Central memory CD4-positive, alpha-beta T cell (primary cell): ENCODE measurements around the gene R3HDM4.
"Not testable (repeated sequence)": the region's sequence is repeated elsewhere in the genome, so short reads cannot be mapped to it uniquely, and the experiment has no call there.

ENCODE experiments used
- DNase-seq: peaks from one replicate; pipeline ENCODE4 v3.0.0; 2022

R3HDM4 gene

DNA sequence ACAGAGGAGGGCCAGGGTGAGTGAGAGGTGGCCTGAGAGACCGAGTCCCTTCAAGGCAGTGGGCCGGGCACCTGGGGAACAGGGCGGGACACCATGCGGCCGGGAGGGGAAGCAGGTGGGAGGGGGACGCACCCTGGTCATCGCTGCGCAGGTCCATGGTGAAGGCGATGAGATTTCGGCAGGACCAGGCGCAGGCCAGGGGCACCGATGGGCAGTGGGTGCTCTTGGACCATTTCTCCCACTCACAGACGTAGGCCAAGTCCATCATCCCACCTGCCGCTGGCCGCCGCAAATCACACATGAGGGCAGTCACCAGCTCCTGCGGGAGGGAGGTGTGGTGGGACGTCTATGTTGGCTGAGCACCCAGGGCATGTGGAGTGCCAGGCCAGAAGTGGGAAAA, 22.2 kb downstream of the R3HDM4 start:
- no peak for DNase-seq

DNA sequence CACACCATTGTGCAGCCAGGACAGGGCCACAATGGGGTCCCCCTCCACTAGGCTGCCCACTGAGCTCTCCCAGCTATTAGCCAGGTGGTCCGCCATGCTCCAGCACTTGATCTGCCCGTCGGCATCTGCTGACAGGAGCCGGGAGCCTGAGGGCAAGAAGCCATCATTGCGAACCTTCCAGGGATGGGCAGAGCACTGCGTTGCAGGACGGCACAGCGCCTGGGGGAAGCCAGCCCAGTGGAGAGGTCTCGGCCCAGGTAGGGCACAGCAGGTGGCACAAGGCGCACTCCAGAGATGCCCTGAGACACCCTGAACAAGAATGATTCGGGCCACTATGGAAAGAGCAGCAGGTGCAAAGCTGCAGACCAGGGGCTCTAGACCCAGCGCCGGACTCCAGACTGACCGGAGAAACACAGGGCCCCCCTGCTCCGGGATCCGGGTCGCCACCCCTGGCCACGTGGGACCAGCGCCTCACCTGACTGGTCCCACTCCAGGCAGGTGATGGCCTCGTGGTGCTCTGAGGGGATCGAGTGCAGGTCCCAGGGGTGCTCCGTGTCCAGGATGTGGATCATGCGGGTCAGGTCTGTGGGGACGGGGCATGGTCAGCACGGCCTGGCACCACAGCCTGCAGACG, 23.2 kb downstream of the R3HDM4 start:
- DNase-seq: no peak

DNA sequence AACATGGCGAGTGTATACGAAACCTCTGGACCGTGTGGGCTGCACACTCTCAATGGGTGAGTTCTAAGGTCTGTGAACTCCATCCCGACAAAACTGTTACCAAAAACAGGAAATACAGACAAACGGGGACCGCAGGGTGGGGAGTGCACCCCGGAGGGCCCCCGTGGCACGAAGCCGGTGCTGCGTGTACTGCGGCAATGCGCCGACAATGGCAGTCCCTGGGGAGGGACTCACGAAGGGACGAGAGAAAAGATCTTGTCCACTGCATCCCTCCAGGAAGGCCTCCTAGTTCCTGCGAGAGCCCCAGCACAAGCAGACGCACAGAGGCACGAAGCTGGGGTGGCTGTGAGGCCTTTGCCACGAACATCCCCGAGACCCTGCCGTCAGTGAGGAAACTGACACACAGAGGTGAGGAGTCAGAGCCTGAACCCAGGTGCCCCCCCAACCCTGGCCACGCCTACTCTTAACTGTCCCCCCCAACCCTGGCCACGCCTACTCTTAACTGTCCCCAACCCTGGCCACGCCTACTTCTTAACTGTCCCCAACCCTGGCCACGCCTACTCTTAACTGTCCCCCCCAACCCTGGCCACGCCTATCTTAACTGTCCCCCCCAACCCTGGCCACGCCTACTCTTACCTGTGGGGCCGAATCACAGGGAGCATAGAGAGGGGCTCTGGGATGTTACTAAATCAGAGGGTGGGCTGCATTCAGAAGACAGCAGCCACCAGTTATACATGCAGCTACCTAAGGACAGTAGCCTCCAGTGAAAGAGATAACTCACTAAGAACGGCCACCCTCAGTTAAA, 24.2 kb downstream of the R3HDM4 start:
- no peak for DNase-seq

DNA sequence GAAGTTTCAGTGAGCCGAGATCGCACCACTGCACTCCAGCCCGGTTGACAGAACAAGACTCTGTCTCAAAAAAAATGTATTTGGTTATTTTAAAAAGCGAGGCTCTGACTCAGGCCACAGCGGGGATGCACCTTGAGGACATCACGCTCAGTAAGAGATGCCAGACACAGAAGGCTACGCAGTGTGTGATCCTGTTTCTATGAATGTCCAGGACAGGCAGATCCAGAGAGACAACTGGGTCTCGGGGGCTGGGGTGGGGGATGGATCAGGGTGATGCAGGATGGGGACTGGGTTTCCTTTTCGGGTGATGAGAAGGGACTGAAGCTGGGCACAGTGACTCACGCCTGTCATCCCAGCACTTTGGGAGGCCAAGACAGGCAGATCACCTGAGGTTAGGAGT, 25.4 kb downstream of the R3HDM4 start:
- no peak for DNase-seq

DNA sequence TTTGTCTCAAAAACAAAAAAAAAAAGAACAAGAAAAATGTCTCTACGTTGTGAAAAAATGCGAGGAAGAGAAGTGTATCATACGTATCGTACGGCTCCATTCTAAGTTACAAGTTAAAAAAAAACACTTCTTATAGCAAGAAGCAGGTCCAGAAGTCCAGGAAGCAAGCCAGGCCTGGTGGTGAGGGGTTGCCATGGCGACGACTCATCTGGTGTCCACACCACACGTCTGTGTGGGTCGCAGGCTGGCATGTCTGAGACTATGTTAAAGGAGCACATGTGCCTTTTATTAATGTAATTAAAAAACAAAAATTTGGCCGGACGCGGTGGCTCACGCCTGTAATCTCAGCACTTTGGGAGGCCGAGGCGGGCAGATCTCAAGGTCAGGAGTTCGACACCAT, 25.9 kb downstream of the R3HDM4 start:
- DNase-seq: no peak

DNA sequence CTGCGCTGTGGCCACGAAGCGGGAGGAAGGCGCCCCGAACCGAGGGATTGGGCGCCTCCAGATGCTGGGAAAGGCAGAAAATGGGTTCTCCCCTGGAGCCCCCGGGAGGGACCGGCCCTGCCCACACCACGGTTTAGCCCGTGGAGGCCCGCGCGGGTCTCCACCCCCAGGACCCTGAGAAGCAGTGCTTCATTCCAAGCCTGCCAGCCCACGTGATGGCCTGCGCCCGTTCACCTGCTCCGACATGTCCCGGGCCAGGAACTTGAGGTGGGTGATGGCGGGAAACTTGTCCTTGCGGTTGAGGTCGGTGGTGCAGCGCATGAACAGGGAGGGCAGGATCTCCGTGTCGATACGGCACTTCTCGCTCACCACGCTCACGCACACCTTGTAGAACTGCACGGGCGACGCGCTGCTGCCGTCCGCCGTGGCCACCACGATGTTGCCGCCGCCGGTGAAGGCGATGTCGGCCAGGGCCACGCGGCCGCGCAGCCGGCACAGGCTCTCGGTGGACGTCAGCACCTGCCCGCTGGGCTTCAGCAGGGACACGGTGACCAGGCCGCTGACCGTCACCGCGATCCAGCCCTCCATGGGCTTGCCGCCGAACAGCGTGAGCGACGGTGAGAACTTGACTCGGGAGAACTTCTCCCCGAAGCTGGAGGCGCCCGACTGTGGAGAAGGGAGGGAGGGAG, 27.3 kb downstream of the R3HDM4 start:
- DNase-seq: no peak

DNA sequence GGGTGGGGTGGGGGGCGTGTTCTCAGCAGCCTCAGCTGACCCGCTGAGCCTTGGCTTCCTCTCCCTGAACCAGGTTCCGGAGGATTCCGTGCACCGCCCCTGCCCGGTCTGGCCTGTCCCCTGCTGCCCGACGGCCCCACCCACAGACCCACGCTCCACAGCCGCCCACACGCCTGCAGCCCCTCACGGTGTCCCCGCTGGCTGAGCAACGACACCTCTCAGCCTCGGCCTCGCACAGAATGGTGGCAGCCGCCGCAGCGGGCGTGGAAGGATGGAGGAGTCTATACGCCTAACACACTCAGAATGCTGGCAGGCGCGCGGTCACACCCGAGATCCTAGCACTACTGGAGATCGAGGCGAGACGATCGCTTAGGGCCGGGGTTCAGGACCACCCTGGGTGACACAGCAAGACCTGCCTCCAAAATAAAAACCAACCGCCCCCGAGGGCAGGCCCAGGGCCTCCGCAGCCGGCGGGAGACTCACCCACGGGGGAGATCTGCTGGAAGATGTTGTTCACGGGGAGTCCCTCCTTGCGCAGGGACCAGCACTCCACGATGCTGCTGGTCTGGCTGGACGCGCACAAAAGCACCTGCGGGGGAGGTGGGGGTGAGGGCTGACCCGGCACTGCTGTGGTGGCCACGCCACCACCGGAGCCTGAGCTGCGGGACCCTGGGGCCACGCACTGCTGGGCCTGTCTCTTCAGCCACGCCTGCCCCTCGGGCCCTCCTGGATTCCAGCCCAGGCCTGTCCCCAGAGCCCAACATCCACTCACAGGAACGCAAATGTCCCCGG, 28.4 kb downstream of the R3HDM4 start:
- no peak for DNase-seq

DNA sequence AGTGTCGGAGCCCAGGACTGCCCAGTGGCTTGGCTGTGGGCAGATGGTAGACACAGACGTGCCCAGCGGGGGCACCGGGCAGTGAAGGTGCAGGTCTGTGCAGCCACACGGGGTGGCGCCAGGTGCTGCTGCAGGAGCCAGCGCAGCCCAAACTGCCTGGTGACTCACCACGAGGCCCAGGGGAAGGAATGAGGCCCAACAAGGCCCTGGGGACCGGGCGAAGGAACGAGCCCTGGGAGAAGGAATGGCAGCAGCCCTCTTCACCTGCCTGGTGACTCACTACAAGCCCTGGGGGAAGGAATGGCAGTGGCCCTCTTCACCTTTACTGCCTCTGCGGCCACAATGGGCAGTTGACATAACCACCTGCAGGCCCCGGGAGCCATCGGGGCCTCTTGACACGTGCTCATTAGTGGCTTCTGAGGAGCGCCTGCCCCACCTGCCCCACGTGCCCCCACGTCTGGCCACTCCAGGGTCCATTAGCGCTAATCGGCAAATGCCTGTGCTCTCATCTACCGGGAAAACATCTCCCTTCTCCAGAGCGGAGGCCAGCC, 29.3 kb downstream of the R3HDM4 start:
- DNase-seq: no peak

DNA sequence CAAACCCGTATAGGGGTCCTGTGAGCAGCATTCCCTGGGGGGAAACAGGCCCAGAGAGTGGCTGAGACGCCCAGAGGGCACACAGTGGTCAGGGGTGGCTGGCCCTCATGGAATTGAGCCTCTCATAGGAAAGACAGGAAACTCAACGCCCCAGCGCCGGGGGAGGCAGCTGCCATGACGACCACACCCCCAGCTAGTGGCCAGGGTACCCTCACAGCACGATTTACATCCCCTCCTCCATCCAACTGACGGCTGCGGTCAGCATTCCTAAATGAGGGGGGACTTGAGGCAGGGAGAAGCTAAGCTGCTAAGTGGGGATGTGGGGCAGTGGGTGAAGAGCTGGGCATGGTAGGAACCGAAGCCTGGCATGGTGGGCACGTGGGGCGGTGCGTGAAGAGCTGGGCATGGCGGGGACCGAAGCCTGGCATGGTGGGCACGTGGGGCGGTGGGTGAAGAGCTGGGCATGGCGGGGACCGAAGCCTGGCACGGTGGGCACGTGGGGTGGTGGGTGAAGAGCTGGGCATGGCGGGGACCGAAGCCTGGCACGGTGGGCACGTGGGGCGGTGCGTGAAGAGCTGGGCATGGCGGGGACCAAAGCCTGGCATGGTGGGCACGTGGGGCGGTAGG, 30.0 kb downstream of the R3HDM4 start:
- no peak for DNase-seq

DNA sequence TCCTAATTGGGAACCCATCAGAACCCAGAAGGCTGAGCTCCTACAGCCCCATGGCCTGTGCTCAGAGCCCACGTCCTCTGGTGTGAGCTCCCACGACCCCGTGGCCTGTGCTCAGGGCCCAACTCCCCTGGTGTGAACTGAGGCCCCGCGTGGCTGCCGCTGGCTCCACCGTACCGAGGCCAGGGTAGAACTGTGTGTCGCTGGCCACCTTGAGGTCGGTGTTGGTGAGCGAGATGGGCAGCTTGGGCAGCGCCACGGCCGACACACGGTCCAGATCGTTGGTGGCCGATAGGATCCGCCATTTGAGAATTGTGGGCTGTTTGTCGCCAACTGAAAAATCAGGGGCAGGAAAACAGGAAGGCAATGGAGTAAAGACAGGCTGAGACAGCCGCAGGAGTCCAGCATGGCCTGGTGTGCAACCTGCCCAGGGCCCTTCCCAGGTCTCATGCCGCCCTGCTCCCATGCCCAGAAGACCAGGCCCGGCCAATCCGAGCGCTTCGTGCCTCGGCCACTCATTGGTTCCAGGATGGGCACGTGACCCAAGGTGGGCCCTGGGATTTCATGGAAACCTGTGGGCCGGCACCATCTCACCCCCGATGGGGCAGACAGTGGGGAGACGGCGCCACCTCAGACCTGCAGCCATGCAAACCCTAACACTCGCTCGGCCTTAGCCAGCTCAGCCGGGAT, 31.5 kb downstream of the R3HDM4 start:
- no peak for DNase-seq

DNA sequence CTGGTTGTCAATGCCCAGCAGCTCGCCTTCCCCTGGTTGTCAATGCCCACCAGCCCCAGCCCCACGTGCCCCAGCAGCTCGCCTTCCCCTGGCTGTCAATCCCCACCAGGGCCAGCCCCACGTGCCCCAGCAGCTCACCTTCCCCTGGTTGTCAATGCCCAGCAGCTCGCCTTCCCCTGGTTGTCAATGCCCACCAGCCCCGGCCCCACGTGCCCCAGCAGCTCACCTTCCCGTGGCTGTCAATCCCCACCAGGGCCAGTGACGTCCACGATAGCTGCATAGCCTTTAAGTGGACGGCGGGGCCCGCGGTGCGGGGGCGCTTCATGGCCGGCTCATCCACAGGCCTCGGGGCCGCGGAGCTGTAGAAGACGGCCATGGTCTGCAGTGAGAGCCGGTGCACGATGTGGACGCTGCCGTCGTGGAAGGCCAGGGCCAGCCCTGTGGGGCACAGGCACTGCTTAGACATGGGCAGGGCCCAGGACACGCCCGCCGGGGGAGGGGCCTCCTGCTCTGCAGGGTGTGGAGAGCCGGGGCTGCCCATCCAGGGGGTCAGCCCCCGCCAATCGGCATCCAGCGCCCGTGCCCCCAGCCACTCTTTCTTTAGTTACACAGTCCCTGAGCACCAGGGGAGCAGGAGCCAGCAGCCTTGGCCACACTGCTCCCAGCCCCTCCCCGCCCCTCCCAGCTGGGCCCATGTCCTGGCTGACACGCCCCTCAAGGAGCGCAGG, 33.1 kb downstream of the R3HDM4 start:
- no peak for DNase-seq

DNA sequence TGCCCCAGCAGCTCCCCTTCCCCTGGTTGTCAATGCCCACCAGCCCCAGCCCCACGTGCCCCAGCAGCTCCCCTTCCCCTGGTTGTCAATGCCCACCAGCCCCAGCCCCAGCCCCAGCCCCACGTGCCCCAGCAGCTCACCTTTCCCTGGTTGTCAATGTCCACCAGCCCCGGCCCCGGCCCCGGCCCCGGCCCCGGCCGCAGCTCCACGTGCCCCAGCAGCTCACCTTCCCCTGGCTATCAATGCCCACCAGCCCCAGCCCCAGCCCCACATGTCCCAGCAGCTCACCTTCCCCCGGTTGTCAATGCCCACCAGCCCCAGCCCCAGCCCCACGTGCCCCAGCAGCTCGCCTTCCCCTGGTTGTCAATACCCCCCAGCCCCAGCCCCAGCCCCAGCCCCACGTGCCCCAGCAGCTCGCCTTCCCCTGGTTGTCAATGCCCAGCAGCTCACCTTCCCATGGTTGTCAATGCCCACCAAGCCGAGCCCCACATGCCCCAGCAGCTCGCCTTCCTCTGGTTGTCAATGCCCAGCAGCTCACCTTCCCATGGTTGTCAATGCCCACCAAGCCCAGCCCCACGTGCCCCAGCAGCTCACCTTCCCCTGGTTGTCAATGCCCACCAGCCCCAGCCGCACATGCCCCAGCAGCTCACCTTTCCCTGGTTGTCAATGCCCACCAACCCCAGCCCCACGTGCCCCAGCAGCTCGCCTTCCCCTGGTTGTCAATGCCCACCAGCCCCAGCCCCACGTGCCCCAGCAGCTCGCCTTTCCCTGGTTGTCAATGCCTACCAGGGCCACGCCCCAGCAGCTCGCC, 34.1 kb downstream of the R3HDM4 start:
- not testable (repeated sequence) for DNase-seq

DNA sequence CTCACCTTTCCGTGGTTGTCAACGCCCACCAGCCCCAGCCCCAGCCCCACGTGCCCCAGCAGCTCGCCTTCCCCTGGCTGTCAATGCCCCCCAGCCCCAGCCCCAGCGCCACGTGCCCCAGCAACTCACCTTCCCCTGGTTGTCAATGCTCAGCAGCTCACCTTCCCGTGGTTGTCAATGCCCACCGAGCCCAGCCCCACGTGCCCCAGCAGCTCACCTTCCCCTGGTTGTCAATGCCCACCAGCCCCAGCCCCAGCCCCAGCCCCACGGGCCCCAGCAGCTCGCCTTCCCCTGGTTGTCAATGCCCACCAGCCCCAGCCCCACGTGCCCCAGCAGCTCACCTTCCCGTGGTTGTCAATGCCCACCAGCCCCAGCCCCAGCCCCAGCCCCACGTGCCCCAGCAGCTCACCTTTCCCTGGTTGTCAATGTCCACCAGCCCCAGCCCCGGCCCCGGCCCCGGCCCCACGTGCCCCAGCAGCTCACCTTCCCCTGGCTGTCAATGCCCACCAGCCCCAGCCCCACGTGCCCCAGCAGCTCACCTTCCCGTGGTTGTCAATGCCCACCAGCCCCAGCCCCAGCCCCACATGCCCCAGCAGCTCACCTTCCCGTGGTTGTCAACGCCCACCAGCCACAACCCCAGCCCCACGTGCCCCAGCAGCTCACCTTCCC, 34.9 kb downstream of the R3HDM4 start:
- DNase-seq: not testable (repeated sequence)

DNA sequence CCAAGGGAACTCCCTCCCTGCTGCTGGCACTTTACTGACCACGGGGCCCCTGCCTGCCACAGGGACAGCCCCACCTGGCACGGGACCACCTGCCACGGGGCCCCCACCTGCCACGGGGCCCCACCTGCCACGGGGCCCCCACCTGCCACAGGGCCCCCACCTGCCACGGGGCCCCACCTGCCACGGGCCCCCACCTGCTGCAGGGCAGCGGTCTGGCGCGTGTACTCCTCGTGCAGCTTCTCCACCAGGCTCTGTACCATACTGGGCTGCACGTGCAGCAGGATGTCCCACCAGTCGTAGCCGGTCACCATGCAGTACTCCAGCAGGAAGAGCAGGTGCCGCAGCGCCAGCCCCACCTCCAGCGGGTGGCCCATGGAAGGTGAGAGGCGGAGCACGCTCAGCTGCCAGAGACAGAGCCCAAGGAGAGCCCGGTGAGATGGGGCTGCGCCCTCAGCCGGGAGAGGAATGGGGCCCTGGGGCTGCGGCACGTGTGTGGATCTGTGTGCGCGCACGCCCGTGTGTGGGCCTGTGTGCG, 36.2 kb downstream of the R3HDM4 start:
- no peak for DNase-seq

DNA sequence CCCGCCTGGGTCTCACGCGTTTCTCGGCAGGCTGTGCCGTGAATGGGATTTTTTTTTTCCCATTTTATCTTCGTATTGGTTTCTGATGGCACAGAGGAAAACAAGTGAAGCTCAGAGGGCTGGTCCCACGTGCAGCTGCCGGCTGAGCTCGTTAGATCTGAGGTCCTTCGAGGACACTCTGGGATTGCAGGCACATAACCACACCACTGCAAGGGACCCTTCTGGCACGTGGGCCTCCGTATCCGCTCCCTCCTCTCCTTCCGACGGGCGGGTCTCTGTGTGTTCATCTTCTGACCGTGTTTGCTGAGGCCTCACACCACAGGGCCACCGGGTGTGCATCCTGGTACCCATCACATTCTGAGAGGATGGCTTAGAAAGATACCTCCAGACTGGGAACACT, 36.9 kb downstream of the R3HDM4 start:
- DNase-seq: no peak

DNA sequence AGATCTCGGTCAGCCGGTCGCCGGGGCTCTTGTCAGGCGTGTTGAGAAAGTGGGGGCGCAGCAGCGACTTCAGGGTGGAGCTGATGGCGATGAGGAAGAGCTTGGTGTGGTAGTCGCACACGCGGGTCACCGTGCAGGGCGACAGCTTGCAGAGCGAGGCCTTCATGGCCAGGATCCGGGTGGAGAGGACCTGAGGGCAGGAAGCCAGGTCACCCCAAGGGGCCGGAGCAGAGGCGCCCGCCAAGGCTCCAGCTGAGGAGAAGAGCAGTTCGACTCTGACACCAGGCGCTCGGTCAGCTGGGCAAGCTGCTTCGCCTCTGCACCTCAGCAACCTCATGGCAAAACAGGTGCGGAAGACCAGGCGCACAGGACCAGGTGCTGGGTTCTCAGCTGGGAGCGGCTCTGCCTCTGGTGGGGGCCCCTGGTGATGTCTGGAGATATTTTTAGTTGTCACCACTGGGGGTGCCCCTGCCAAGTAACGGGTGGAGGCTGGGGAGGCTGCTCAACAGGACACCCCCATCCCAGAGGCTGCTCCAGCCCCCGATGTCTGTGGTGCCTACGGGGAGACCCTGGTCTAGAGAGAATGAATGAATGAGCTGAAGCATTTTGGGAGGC, 37.6 kb downstream of the R3HDM4 start:
- DNase-seq: no peak

DNA sequence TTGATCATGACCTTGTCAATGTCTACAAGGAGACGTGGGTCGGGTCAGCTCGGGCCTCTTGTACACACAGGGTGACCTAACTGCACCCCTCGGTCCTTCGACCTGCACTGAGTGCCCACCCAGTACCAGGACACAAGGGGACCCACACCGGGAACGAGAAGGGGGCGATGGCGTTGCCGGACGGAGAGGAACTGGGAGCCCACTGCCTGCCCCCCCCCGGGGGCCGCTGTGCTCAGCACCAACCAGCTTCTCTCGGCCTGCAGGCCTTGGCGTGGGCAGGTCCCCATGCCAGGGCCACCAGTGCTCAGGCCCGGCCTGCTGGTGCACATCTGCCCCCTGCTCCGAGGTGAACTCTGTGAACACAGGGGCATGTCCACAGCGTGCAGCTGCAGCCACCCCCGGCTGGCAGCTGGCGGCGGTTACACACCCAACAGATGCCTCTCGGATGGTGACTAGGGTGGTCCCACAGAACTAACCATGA, 39.4 kb downstream of the R3HDM4 start:
- no peak for DNase-seq

DNA sequence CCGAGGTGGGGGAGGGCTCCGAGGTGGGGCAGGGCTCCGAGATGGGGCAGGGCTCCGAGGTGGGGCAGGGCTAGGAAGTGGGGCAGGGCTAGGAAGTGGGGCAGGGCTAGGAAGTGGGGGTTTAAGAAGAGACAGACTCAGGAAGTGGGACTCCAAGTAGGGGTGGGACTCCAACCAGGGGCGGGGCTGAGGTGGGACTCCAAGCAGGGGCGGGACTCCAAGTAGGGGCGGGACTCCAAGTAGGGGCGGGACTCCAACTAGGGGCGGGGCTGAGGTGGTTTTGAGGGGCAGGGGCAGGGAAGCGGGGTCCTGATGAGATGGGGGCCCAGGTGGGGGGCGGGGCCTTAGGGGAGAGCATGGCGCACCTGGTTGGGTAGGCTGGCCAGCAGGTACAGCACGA, 39.9 kb downstream of the R3HDM4 start:
- peak; percentile 82 for DNase-seq
